CD4-positive, alpha-beta T cell treated with Interleukin-15 for 4 hours (primary cell): ENCODE measurements around the gene DPF1.

ENCODE experiments used
- DNase-seq: peaks from one replicate; pipeline ENCODE4 v3.0.0-alpha.2; 2020; ENCODE audit warnings: low spot score

DPF1 gene

DNA sequence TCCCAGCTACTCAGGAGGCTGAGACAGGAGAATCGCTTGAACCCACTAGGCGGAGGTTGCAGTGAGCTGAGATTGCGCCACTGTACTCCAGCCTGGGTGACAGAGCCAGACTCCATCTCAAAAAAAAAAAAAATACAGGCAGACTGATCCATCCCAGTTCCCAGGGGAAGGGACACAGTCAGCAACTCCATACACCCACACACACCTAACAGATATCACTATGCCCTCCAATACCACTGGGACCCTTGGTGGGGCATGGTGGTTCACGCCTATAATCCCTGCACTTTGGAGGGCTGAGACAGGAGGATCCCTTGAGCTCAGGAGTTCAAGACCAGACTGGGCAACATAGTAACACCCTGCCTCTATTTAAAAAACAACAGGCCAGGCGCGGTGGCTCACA is 2.6 kb downstream of the DPF1 start:
- no peak for DNase-seq

DNA sequence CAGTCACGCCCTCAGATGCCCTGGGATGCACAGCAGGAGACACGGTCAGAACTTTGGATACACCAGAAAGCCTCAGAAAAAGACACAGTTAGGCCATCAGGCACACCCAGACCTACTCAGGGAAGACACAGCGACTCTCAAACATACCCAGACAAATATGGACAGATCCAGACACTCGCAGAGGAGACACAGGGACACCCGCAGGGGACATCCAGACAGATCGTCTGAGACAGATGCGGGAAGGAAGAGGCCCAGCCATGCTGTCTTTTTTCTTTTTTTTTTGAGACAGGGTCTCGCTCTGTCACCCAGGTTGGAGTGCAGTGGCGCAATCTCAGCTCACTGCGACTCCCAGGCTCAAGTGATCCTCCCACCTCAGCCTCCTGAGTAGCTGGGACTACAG is 4.8 kb downstream of the DPF1 start:
- DNase-seq, result no peak

DNA sequence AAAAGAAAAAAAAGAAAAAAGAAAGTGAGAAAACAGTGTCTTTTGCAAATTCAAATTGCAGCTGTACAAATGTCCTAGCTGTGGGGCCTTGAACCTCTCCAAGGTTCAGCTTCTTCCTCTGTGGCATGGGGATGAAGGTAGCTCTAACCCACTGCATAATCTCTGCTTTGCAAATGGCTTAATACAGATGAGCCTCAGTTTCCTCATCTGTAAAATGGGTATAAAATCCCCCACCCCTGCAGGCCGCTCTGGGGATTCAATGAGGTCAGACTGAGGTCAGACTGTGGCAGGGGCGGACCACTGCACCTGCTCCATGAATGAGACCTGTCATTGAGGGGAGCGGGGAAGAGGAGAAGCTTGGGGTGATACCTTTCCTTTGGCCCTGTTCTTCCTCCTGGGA is 5.8 kb downstream of the DPF1 start:
- DNase-seq, result no peak

DNA sequence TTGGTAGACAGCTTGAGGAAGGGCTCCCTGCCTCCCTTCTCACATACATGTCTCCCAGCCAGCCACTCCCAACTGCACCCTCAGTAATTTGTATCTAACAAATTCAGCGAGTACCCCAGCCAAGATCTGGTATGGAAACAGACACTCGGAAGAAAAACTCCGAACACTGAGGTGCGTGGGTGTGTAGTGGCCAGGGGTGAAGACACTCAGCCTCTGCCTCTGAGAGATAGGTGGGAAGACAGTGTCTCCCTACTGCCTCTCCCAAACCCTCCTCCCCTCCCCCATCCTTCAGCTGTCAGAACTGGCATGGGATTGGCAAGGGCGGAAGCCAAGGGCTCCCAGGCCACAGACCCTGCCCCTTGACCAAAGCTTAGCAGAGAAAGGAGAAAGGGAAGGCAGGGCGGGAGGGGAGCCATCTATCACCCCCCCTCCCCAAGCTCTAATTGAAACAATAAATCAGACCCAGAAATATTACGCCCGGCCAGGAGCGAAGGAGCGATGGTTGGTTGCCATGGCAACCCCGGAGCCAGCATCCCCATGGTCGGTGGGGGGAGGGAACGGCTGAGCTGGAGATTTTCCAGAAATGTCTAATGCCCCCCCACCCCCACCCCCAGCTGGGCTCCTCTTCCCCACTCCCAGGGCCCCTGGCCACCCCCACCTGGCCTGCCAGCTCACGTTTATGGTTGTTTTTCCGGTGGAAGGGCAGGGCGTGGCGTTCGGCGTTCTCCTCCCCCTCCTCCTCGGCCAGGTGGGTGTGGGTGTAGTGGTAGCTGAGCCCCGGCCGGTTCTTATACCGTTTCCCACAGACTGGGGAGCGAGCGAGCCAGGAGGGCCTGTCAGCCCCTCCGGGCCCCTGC is 7.0 kb downstream of the DPF1 start:
- DNase-seq, result no peak

DNA sequence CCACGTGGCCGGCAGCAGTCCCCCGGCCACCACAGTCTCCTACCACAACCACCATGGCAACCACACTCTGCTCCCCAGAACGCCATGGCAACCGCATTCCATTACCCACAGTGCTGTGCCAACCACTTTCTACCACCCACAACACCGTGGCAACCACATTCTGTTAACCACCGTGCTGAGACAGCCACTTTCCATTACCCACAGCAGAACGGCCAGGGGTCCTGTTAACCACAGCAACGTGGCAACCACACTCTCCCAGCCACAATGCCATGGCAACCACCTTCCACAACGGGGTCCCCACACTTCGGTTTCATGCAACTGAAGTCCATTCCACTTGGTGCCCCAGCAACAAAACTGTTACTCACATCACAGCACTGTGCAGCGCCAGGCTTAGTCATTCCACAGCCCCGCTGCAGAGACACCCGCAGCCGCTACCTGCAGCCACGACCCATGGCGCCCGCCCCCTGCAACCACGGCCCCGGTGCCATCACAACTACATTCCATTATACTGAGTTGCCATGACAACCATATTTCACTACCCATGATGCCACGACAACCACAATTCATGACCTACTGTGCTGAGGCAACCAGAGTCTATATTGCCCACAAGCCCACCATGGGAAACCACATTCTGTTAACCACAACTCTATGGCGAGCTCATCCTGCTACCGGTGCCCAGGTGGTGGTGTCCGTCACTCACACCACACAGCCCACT is 10.0 kb downstream of the DPF1 start:
- peak; percentile 48 for DNase-seq

DNA sequence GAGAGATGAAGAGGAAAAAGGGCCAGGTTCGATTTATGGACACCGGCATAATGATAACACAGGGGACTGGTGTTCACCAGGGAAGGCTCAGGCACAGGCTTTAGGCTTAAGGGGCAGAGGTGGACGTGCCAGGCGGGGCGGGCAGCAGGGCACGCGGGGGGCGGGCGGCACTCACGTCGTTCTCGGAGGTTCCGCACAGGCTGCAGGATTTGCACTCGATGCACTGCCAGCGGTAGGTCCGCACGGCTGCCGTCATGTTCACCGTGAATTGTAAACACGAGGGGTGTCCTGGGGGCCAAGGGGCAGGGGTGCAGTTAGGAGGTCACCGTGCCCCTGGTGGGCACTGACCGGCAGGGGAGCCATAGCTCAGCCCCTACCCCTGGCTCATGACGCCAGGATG is 10.6 kb downstream of the DPF1 start:
- DNase-seq, result no peak

DNA sequence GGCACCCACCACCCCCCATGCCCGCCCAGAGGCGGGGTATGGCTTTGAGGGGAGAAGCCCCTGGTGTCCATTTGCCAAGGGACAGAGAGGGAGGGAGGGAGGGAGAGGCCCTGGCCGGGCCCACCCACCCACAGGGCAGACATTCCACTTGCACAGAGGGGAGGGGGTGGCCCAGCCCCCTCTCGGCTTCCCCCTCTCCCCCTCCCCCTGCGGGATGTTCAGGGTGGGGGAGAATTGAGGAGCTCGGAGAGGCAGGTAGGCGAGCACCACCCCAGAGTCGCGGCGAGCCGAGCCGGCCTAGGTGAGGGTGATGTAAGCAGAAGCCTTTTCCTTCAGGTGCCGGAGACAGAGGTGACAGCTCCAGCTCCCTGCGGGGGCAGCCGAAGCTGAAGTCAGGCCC is 12.3 kb downstream of the DPF1 start:
- DNase-seq, result no peak

DNA sequence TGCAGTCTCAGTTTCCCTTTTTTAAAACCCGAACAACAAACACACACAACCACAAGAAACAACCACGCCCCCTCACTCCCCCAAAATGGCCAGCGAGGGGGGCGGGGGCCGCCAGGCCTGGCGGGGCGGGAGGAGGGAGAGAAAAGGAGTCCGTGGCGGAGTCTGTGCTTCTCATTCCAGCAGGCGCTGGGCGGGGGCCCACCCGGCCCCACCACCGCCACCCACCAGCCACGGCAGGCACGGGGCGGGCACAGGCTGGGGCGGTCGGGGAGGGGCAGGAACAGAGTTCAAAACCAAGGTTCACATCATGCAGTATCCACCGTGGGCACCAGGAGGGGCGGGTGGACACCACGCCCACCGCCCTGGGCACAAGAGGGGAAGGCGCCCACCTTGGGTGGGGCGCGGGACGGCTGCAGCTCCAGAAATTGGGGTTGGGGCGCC is 12.9 kb downstream of the DPF1 start:
- no peak for DNase-seq

DNA sequence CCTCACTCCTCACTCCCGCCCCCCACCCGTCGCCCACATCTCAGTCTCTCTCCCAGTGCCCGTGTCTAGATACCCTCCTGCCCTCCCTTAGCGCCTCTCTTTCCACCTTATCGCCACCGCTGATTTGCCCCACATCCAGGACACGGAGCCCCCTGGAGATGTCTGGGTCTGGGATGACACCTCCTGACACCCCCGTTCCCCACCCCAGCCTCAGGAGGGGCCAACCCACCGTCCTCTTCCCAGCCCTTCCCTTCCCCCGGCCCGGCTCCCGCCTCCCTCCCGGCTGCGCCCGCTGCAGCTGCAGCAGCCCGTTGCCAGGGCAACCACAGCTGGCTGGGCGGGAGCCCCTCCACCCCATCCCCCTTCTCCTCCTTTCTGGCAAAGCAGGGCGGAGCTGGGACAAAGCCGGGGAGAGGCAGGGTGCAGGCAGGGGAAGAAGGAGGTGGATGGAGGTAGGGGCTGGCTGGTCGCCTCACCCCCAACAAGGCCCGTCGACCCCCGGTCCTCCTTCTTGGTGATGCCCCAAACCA is 13.5 kb downstream of the DPF1 start:
- DNase-seq, result no peak

DNA sequence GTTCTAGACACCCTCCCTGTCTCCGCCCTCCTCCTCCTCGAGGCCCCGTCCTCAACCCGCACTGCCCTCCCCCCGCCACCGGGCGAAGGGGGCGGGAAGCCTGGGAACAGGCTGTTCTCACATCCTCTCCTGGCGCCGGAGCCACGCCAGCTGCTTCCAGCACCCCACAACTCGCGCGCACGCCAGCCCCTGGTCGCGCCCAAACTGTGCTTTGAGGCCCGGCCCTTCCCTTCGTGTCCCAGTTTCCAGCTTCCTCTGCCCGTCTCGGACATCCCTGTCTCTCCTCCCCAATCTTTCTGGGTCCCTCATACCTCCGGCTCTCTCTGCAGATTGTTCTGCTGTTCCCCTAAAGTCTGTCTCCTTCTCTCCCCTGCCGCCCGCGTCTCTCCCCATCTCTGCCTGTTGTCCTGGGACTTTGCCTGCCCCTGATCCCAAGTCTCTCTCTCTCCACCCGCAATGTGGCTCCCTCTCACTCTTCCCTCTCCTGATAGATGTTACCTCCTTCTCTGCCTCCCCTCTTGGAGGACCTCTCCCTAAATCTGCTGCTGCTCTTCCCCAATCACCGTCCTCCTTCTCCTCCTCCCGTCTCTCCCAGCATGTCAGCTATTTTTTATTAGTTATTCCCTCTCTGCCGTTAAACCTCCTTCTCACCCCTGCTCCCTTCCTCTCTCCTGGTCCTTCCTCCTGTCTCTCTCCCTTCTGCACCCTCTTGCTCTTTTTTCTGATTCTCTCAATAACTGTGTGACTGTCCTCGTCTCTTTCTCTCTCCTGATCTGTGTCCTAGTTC is 14.2 kb downstream of the DPF1 start:
- no peak for DNase-seq

DNA sequence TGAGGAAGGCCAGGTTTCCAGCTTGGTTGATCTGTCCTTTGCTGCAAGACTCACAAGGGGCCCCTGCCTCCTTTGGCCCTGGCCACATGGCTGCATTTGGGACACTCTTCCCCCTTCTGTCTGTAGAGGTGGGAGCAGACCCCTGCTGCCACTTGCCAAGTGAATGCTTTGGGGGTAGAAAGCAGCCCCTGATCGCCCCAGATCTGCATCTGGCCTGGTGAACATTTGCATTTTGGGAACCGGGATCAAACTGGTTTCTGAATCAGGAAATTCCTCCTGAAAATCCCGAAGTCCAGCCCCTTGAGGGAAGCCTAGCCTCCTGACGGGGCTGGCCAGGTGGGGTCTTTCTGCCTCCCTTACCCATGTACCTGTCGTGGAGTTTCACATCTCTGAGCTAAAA is 14.9 kb downstream of the DPF1 start:
- DNase-seq, result no peak

DNA sequence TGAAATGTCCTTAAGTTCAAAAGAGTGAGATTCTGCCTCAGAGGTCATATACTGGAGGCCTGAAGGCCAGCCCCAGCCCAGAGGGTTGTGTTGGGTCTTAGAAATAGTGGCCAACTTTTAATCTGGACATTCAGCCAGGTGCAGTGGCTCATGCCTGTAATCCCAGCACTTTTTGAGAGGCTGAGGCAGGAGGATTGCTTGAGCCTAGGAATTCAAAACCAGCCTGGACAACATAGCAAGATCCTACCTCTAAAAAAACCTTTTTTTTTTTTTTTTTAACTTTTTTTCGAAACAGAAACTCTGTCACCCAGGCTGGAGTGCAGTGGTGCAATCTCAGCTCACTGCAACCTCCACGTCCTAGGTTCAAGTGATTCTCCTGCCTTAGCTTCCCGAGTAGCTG is 15.5 kb downstream of the DPF1 start:
- no peak for DNase-seq

DNA sequence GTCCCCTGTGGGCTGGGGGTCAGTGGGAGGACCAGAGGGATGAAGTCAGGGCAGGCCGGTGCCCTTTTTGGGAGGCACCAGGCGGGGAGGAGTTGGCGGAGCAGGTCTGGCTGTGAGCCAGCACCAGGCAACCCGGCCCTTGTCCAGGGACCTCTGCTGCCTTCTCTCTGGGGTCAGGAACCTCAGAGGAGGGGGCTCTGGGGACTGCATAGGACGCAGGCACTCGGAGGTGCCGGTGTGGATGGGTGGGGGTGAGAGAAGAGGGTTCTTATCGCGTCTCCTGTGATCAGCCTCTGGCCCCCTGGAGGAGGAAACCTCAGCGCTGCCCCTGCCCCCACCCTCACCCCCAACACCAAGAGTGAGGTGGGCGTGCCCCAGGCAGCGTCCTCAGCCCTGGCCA is 16.5 kb downstream of the DPF1 start:
- DNase-seq, result no peak

DNA sequence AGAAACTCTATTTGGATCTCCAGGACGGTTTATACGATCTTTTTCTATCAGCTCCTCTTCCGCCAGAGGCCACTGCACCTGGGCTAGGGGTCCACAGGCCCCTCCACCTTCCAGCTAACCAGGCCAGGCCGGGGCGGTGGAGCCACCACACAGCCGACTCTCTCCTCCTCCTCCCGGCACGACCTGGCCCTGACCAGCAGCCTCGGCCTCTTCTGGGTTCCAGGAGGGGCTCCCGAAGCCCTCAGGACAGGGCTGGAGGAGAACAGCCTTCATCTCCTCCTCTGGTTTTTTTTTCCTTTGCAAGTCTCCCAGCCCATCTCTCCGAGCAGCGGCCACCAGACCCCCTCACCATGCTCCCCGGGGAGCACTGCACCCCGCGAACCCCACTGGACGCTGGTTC is 17.1 kb downstream of the DPF1 start:
- no peak for DNase-seq

DNA sequence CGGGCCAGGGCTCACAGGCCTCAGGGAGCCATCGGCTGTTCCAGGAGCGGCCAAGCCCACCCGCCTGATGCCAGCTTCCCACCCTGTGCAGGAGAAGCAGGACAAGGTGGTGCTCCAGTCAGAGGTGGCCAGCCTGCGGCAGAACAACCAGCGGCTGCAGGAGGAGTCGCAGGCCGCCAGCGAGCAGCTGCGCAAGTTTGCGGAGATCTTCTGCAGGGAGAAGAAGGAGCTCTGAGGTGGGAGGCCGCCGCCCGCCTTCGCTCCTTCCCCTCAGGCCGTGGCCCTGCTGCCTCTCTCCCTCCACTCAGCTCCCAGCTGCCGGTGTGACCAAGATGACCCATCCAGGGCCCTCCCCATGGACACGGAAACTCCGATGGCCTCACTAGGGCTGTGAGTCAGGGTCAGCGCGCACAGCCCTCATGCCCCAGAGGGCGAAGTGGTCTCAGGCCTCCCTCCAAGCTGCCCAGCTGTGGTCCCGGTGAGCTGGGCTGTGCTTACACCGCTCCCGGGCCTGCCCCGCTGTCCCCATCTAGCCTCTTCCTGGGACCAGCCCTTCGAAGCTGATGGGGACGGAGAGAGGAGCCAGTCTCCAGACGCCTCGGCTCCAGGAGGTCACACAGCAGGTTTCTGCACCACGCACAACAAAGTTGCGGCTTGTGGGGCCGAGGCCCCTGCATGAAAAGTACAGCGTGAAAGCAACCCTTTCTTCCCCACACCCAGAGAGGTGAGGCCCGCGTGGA is 17.8 kb downstream of the DPF1 start:
- DNase-seq, result no peak

DNA sequence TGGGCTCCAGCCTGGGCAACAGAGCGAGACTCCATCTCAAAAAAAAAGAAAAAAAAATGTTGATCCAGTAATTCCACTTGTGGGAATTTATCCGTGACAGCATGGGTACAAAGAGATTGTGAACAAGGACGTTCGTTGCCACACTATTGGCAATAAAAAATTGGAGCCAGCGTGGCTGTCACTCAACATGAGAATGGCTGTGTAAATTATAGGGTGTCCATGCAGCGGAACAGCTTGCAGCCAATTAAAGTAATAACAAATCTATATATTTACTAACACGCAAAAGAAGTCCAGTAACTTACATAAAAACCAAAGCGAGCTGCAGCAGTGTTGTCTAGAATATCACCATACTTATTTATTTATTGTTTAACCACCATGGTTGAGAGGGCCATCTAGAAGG is 19.3 kb downstream of the DPF1 start:
- no peak for DNase-seq

DNA sequence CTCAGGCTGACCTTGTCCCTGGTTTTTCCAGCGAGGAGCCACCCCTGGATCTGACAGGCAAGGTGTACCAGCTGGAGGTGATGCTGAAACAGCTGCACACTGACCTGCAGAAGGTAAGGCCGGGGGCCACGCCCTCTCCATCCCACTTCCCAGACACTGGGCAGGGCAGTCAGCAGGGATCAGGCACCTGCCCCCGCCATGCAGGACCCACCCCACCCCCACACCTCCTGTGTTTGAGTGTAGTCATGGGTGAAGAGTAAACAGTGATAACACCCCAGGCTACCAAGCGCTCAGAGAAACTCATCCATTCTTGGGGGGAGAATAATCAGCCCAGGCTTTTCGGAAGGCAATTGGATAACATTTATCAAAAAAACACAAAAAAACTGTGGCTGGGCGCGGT is 19.9 kb downstream of the DPF1 start:
- DNase-seq, result no peak

DNA sequence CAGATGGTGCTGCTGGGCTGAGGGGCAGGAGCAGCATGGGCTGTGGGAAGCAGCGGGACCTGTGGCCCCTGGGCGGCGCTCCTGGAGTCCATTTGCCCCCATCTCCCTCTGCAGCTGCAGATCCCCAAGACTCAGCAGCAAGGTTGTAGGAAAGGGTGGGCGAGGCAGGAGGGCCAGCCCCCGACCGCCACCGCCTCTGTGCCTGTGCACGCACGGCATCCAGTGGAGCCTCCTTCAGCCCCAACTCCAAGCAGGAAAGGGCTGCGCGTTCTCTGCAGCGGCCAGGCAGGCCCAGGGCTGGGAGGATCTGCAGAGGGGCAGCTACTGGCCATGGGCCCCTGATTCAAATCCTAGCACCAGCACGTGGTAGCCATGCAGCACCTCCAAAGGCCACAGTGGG is 20.8 kb downstream of the DPF1 start:
- no peak for DNase-seq

DNA sequence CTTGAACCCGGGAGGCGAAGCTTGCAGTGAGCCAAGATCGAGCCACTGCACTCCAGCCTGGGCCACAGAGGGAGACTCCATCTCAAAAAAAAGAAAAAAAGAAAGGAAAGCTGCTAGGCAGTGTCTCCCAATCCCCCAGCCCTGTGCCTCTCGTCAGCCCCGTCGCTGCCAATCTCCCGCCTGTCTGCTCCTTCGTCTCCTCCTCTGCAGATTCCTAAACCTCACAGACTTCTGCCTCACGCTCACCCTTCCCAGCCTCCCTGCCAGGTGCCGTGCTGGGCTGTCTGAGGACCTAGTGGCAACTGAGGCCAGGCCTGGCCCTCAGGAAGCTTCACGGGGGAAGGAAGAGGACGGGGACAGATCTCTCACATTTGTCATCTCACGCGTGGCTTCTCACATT is 21.5 kb downstream of the DPF1 start:
- no peak for DNase-seq

DNA sequence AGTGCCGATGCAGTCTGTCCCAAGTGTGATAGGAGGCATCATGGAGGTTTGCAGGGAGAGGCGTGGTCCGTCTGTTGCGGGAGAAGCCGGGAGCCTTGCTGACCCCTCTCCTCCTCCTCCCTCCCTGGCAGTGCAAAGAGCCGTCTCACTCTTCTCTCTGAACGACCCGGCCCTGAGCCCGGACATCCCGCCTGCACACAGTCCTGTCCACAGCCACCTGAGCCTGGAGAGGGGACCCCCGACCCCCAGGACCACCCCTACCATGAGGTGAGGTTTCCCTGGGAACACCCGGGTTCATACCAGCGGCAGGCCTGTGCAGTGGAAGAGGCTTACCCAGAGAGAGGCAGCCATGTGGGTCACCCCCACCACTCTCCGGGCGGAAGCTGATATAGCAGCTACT is 22.3 kb downstream of the DPF1 start:
- DNase-seq, result no peak

DNA sequence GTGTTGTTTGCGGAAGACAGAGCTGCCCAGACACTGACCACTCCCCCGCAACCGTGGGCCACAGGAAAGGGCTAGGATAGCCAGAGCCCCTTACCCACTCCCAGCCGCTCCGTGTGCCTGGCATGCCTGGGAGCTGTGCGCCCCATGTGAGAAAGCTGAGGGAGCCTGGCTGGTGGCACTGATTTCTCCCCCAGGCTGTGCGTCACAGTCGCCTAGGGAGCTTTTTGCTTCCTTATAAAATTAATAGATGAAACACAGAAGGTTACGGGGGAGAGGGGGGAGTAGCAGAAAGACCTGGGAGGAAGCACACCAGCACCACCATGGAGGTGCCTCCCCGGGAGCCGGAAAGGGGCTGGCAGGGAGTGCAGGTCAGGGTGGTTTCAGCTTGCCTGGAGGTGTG is 24.7 kb downstream of the DPF1 start:
- DNase-seq, result no peak
